H1 (cell line): ENCODE results near the gene DHRS3. TPM values are rescaled to one million over a fixed set of nuclear protein-coding genes. Genes with fewer than 3 reads are reported as not detected.

Source experiments
- CTCF ChIA-PET: fragments of 300-600 bp; sonication (Branson Sonifier 250); formaldehyde crosslinking; loops from one replicate; lab custom pipeline; 2021; ENCODE audit not compliant: partially characterized antibody; lab: Charles Lee
- POLR2A ChIA-PET: fragments of 300-600 bp; sonication (Branson Sonifier 250); formaldehyde crosslinking; loops from one replicate; lab custom pipeline; 2021; ENCODE audit warnings: inconsistent platforms; ENCODE audit not compliant: partially characterized antibody; lab: Charles Lee
- DNase-seq, 2 experiments: peaks; one replicate each; pipeline versions ENCODE4 v3.0.0 to v3.0.0-alpha.2; 2010 to 2022; ENCODE audit warnings: low spot score in 2 of 2, low read depth in 1 of 2, mixed read lengths in 1 of 2
- FAIRE-seq: peaks from 2 replicates; lab custom pipeline; 2011; peaks lifted over from hg19 to GRCh38; lab: Jason Lieb, UNC
- H2AFZ ChIP-seq: 2 replicates; pipeline ENCODE4 v1.8.1; 2012; ENCODE audit warnings: low read length, inconsistent platforms
- H2AK5ac ChIP-seq: 2 replicates; pipeline ENCODE4 v1.6.1; 2013; ENCODE audit warnings: low read depth, low read length
- H2BK120ac ChIP-seq: replicated peaks from 2 replicates; pipeline ENCODE3; 2013; ENCODE audit warnings: low read depth, low read length, inconsistent platforms
- H2BK12ac ChIP-seq: 2 replicates; pipeline ENCODE4 v1.6.1; 2013; ENCODE audit warnings: low read depth, low read length
- H2BK15ac ChIP-seq: 2 replicates; pipeline ENCODE4 v1.6.1; 2013; ENCODE audit warnings: low read length
- H2BK20ac ChIP-seq: 2 replicates; pipeline ENCODE4 v1.6.1; 2013; ENCODE audit warnings: low read length
- H2BK5ac ChIP-seq: 2 replicates; pipeline ENCODE4 v1.6.1; 2013; ENCODE audit warnings: low read depth, low read length
- H3K14ac ChIP-seq: 2 replicates; pipeline ENCODE4 v1.6.1; 2013; ENCODE audit warnings: inconsistent platforms; ENCODE audit not compliant: insufficient read length
- H3K18ac ChIP-seq: 2 replicates; pipeline ENCODE4 v1.6.1; 2013; ENCODE audit warnings: low read length; ENCODE audit errors: extremely low read depth
- H3K23ac ChIP-seq: 2 replicates; pipeline ENCODE4 v1.6.1; 2013; ENCODE audit warnings: inconsistent platforms; ENCODE audit not compliant: insufficient read length
- H3K23me2 ChIP-seq: 2 replicates; pipeline ENCODE4 v1.6.1; 2013; ENCODE audit warnings: low read depth, low read length
- H3K27ac ChIP-seq: 2 replicates; pipeline ENCODE4 v1.6.1; 2011; ENCODE audit warnings: low read depth, low read length, inconsistent platforms
- H3K27me3 ChIP-seq, 4 experiments: replicated peaks in 1 of 4; 1 replicate in 1 of 4; 2 replicates in 3 of 4; pipeline versions ENCODE4 v1.6.1 to v1.8.1; 2011 to 2013; ENCODE audit warnings: low read length in 3 of 4, mild to moderate bottlenecking in 3 of 4, inconsistent platforms in 2 of 4, mixed read lengths in 2 of 4, moderate library complexity in 1 of 4; ENCODE audit not compliant: control insufficient read depth in 3 of 4, insufficient read depth in 3 of 4; ENCODE audit errors: extremely low read depth in 1 of 4
- H3K36me3 ChIP-seq, 4 experiments: 2 replicates each; pipeline versions ENCODE4 v1.6.1 to v1.8.1; 2011 to 2013; ENCODE audit warnings: mild to moderate bottlenecking in 4 of 4, low read length in 3 of 4, moderate library complexity in 2 of 4, control low read depth in 1 of 4, inconsistent platforms in 1 of 4; ENCODE audit not compliant: insufficient read depth in 4 of 4, control insufficient read depth in 2 of 4
- H3K4ac ChIP-seq: replicated peaks from 2 replicates; pipeline ENCODE3; 2013; ENCODE audit warnings: low read length, low read depth, mixed read lengths, inconsistent platforms; ENCODE audit not compliant: insufficient read length
- H3K4me1 ChIP-seq, 4 experiments: replicated peaks in 1 of 4; 1 replicate in 1 of 4; 2 replicates in 3 of 4; pipeline versions ENCODE4 v1.6.1 to v1.8.1; 2011 to 2013; ENCODE audit warnings: low read length in 3 of 4, inconsistent platforms in 2 of 4, mixed read lengths in 1 of 4; ENCODE audit not compliant: insufficient read depth in 4 of 4, control insufficient read depth in 3 of 4
- H3K4me2 ChIP-seq, 2 experiments: 2 replicates each; pipeline versions ENCODE4 v1.6.1 to v1.8.1; 2011 to 2013; ENCODE audit warnings: low read depth in 2 of 2, low read length in 2 of 2, control low read depth in 1 of 2, inconsistent platforms in 1 of 2, mild to moderate bottlenecking in 1 of 2; ENCODE audit not compliant: insufficient read depth in 1 of 2
- H3K4me3 ChIP-seq, 4 experiments: fragments of 200-600, 300-600 bp in 1 of 4; sonication (generic), shearing (Covaris generic), sonication (Bioruptor Twin) in 1 of 4; 2 replicates each; pipeline versions ENCODE4 v1.5.1 to v1.8.1; 2011 to 2016; ENCODE audit warnings: low read length in 4 of 4, low read depth in 3 of 4, control low read depth in 2 of 4, inconsistent platforms in 2 of 4, mild to moderate bottlenecking in 2 of 4, mixed read lengths in 1 of 4, moderate library complexity in 1 of 4; ENCODE audit not compliant: insufficient read depth in 2 of 4; ENCODE audit errors: extremely low read depth in 1 of 4
- H3K56ac ChIP-seq: replicated peaks from 2 replicates; pipeline ENCODE3; 2013; ENCODE audit warnings: low read depth, mild to moderate bottlenecking, mixed read lengths, low read length, inconsistent platforms; ENCODE audit not compliant: insufficient read length
- H3K79me1 ChIP-seq: 2 replicates; pipeline ENCODE4 v1.6.1; 2013; ENCODE audit warnings: low read depth, low read length, control low read depth
- H3K79me2 ChIP-seq, 2 experiments: 2 replicates each; pipeline versions ENCODE4 v1.6.1 to v1.8.1; 2012 to 2013; ENCODE audit warnings: low read length in 2 of 2, mild to moderate bottlenecking in 2 of 2, inconsistent platforms in 1 of 2; ENCODE audit not compliant: insufficient read depth in 2 of 2, control insufficient read depth in 1 of 2
- H3K9ac ChIP-seq, 4 experiments: replicated peaks in 1 of 4; 1 replicate in 1 of 4; 2 replicates in 3 of 4; pipeline versions ENCODE4 v1.6.1 to v1.8.1; 2011 to 2013; ENCODE audit warnings: low read depth in 3 of 4, low read length in 3 of 4, control low read depth in 2 of 4, mild to moderate bottlenecking in 2 of 4, moderate library complexity in 2 of 4, inconsistent platforms in 1 of 4; ENCODE audit errors: extremely low read depth in 1 of 4
- H3K9me3 ChIP-seq, 2 experiments: 2 replicates each; pipeline versions ENCODE4 v1.6.1 to v1.8.1; 2012 to 2013; ENCODE audit warnings: mild to moderate bottlenecking in 2 of 2, moderate library complexity in 2 of 2, control low read depth in 1 of 2, inconsistent platforms in 1 of 2, low read depth in 1 of 2, low read length in 1 of 2, mixed read lengths in 1 of 2; ENCODE audit not compliant: insufficient read depth in 2 of 2
- H4K20me1 ChIP-seq, 2 experiments: replicated peaks in 1 of 2; 2 replicates each; pipeline versions ENCODE3 to v1.8.1; 2011 to 2013; ENCODE audit warnings: inconsistent platforms in 2 of 2, low read length in 2 of 2, mild to moderate bottlenecking in 1 of 2; ENCODE audit not compliant: insufficient read depth in 2 of 2, control insufficient read depth in 1 of 2
- H4K5ac ChIP-seq: 2 replicates; pipeline ENCODE4 v1.6.1; 2013; ENCODE audit warnings: low read length, low read depth, mixed read lengths, inconsistent platforms; ENCODE audit not compliant: insufficient read length
- H4K8ac ChIP-seq: 2 replicates; pipeline ENCODE4 v1.8.0; 2013; ENCODE audit warnings: mild to moderate bottlenecking, moderate library complexity, low read length, inconsistent platforms; ENCODE audit not compliant: insufficient read depth; ENCODE audit errors: extremely low read depth
- H4K91ac ChIP-seq: replicated peaks from 2 replicates; pipeline ENCODE3; 2013; ENCODE audit warnings: low read length, mixed read lengths, inconsistent platforms; ENCODE audit not compliant: insufficient read length
- MAX ChIP-seq: IDR thresholded peaks from 2 replicates; pipeline ENCODE4 v1.6.1; 2012; ENCODE audit warnings: inconsistent platforms
- WGBS, 2 experiments: shearing (Covaris generic) in 1 of 2; methylation state at CpG; one replicate each; pipeline versions ENCODE4 v1.1.6 to v1.1.7; 2013 to 2015; ENCODE audit warnings: low lambda C conversion rate in 2 of 2, mixed read lengths in 2 of 2, inconsistent platforms in 1 of 2, low coverage in 1 of 2, missing lambda C conversion rate in 1 of 2; ENCODE audit not compliant: insufficient replicate concordance in 2 of 2, insufficient coverage in 1 of 2, insufficient read length in 1 of 2; ENCODE audit errors: extremely low coverage in 1 of 2, missing lambda C conversion rate in 1 of 2; 5-methylcytosine and 5-hydroxymethylcytosine counted together
- polyA plus RNA-seq, 7 experiments: library from polyadenylated mRNA; depleted of rRNA in 3 of 7; stranded (reverse) in 5 of 7; unstranded in 2 of 7; fragments of >200 nt in 5 of 7; fragments of 200-250 nt in 2 of 7; gene quantifications; 1 replicate in 5 of 7; 2 replicates in 1 of 7; 4 replicates in 1 of 7; pipeline versions ENCODE4 v1.2.1 to v1.2.3, GENCODE V29; 2011 to 2013; ENCODE audit warnings: missing spikeins in 2 of 7, mixed read lengths in 2 of 7
- total RNA-seq: library from RNA; stranded (reverse); fragmentation: NEBNext Ultra II Directional; extraction: Animal tissue kit (Norgen Biotek cat#: 25700); gene quantifications from 2 replicates; pipeline ENCODE4 v1.2.1, GENCODE V29; 2021

The DHRS3 gene
- total and polyA plus RNA-seq, 2 of the 8 experiments (the other 6 are each of a cell fraction or from before 2014, with no cell fraction given): 32.5 to 36.4 TPM

- Histone ChIP-seq H2BK12ac (no peak overlapping the region), H3K27ac (no peak overlapping the region), H3K9ac (no peak overlapping the region), H3K79me1 (no peaks in the 10 kb centered on the region), H2BK120ac (no peak overlapping the region), H3K23ac (no peak overlapping the region), H3K79me2 (no peaks in the 10 kb centered on the region), H4K91ac (no peak overlapping the region), H4K5ac (no peak overlapping the region), H2BK15ac (no peak overlapping the region), H3K14ac (no peak overlapping the region), H2AK5ac (no peak overlapping the region), H3K27me3 (no peaks in the 10 kb centered on the region; a peak in 1 of 7 replicates), H2AFZ (0 out of 2 replicates have a peak overlapping the region, but pooled peaks have one; percentile 29), H2BK20ac (no peak overlapping the region), H3K4me3 (no peak overlapping the region), H3K4me2 (no peak overlapping the region), H3K18ac (no peak overlapping the region), H3K36me3 (no peaks in the 10 kb centered on the region; a peak in 1 of 8 replicates), H3K23me2 (no peaks in the 10 kb centered on the region; the same call in 1 of the 2 replicates), H4K8ac (no peak overlapping the region), H4K20me1 (no peaks in the 10 kb centered on the region), H3K4ac (no peak overlapping the region), H2BK5ac (peak overlapping the region; percentile 25; the same call in 1 of the 2 replicates), H3K9me3 (peaks cover 9 to 14% of the 10 kb centered on the region in 2 experiments; a peak in 3 of 4 replicates), H3K4me1 (no peaks in the 10 kb centered on the region)
- ChIA-PET POLR2A (interaction anchor here (1.2 kb wide), 1 partner anchor 50 kb away, joined by 4 read pairs; the partner anchor contains the start of gene AADACL3), CTCF (interaction anchor here (1.6 kb wide), 1 partner anchor 9 kb away, joined by 4 read pairs; no protein-coding TSS in a partner anchor)
- FAIRE-seq (no peak), DNase-seq (no peak)
- 93% methylated on average over 4 of the region's 4 CpGs; no CpG with 5 or more reads in 1 of the 2 experiments for WGBS, 2 experiments
- TF ChIP-seq MAX: no peak
- TF ChIP-seq, all 59 proteins: peak for 0
- no peak overlapping the region for H3K56ac ChIP-seq
These were observed 47.5 kb upstream of the DHRS3 start for GRCh38 chr1:12665511-12665910.
